ENCODE results near the gene TCOF1.
A peak's percentile ranks its signal among the peaks of the same experiment; 100 is the strongest.

TCOF1 gene

GRCh38 chr5:150431574-150431973, 74.1 kb downstream of the TCOF1 start:
- no peak overlapping the region for H2AFZ ChIP-seq (ENCODE audit: low read depth, low read length)
- no peak overlapping the region for H3K4me3 ChIP-seq (ENCODE audit: low read length)
- no peaks in the 10 kb centered on the region for H3K9me3 ChIP-seq (ENCODE audit: insufficient read depth, low read length)
- TF ChIP-seq CTCF (IDR thresholded peaks at IDR 0.05; ENCODE audit: low read depth, low read length) (no peak), EZH2phosphoT487 (IDR thresholded peaks at IDR 0.05; ENCODE audit: low read depth) (no peak)
- no peaks in the 10 kb centered on the region for H3K36me3 ChIP-seq (replicated peaks; ENCODE audit: low read depth, low read length)
- H3K27me3 ChIP-seq (ENCODE audit: low read depth, low read length) = no peaks in the 10 kb centered on the region
- no peaks in the 10 kb centered on the region for H4K20me1 ChIP-seq (ENCODE audit: insufficient read depth, low read length)
- H3K27ac ChIP-seq (ENCODE audit: low read length) = no peak overlapping the region
- no peak overlapping the region for H3K9ac ChIP-seq (ENCODE audit: low read length)
- H3K79me2 ChIP-seq (ENCODE audit: low read length) = peaks cover 8% of the 10 kb centered on the region
- peaks cover 50% of the 10 kb centered on the region for H3K4me1 ChIP-seq (ENCODE audit: low read length)
- 0 out of 2 replicates have a peak overlapping the region, but pooled peaks have one; percentile 7 for H3K4me2 ChIP-seq (ENCODE audit: low read length)

- no peak overlapping the region for H3K9ac ChIP-seq (ENCODE audit: low read length)
- H3K9me3 ChIP-seq (ENCODE audit: insufficient read depth, low read length) = no peaks in the 10 kb centered on the region
- H2AFZ ChIP-seq (ENCODE audit: low read depth, low read length) = no peak overlapping the region
- H3K36me3 ChIP-seq (replicated peaks; ENCODE audit: low read depth, low read length) = no peaks in the 10 kb centered on the region
- no peaks in the 10 kb centered on the region for H4K20me1 ChIP-seq (ENCODE audit: insufficient read depth, low read length)
- no peaks in the 10 kb centered on the region for H3K79me2 ChIP-seq (ENCODE audit: low read length)
- H3K4me2 ChIP-seq (ENCODE audit: low read length) = no peak overlapping the region
- no peak overlapping the region for H3K27ac ChIP-seq (ENCODE audit: low read length)
- TF ChIP-seq EZH2phosphoT487 (IDR thresholded peaks at IDR 0.05; ENCODE audit: low read depth) (no peak), CTCF (IDR thresholded peaks at IDR 0.05; ENCODE audit: low read depth, low read length) (no peak)
- no peak overlapping the region for H3K4me3 ChIP-seq (ENCODE audit: low read length)
- H3K4me1 ChIP-seq (ENCODE audit: low read length) = peaks cover 29% of the 10 kb centered on the region
- no peaks in the 10 kb centered on the region for H3K27me3 ChIP-seq (ENCODE audit: low read depth, low read length)
Observed at GRCh38 chr5:150434464-150434863, 77.0 kb downstream of the TCOF1 start.

- no peak overlapping the region for H2AFZ ChIP-seq (ENCODE audit: low read depth, low read length)
- peak overlapping the region; percentile 59 for H3K4me2 ChIP-seq (ENCODE audit: low read length)
Observed at GRCh38 chr5:150436141-150436680, 78.7 kb downstream of the TCOF1 start.

More at GRCh38 chr5:150436141-150436680, 78.7 kb downstream of the TCOF1 start:
- Histone ChIP-seq H3K27me3 (ENCODE audit: low read depth, low read length) (no peaks in the 10 kb centered on the region), H3K9ac (ENCODE audit: low read length) (no peak overlapping the region), H3K79me2 (ENCODE audit: low read length) (no peaks in the 10 kb centered on the region), H3K4me1 (ENCODE audit: low read length) (peaks cover 19% of the 10 kb centered on the region), H4K20me1 (ENCODE audit: insufficient read depth, low read length) (no peaks in the 10 kb centered on the region), H3K36me3 (replicated peaks; ENCODE audit: low read depth, low read length) (no peaks in the 10 kb centered on the region), H3K4me3 (ENCODE audit: low read length) (peak overlapping the region; percentile 39; the same call in 1 of the 2 replicates), H3K9me3 (ENCODE audit: insufficient read depth, low read length) (no peaks in the 10 kb centered on the region), H3K27ac (ENCODE audit: low read length) (no peak overlapping the region)
- TF ChIP-seq EZH2phosphoT487 (IDR thresholded peaks at IDR 0.05; ENCODE audit: low read depth) (no peak), CTCF (IDR thresholded peaks at IDR 0.05; ENCODE audit: low read depth, low read length) (peak; percentile 80)

Measured in OCI-LY3 (cell line).